Esophagus muscularis mucosa (tissue), 4 donors: ENCODE results near the gene VSIG10. TPM values are rescaled to one million over a fixed set of nuclear protein-coding genes. Genes with fewer than 3 reads are reported as not detected.

Experiments
- DNase-seq: peaks from one replicate; pipeline ENCODE4 v3.0.0-alpha.2; 2017; ENCODE audit errors: extremely low spot score
- H3K27ac ChIP-seq, 4 donors: fragments of 200-600 bp; sonication (generic); replicated peaks in 1 of 4; 1 replicate in 3 of 4; 2 replicates in 1 of 4; pipeline ENCODE4 v1.5.1; 2016 to 2019; ENCODE audit warnings: mild to moderate bottlenecking in 1 of 4
- H3K27me3 ChIP-seq, 4 donors: fragments of 200-600 bp; sonication (generic); one replicate each; pipeline versions ENCODE4 v1.5.1 to v1.6.0; 2016 to 2019
- H3K36me3 ChIP-seq, 4 donors: fragments of 200-600 bp; sonication (generic); one replicate each; pipeline ENCODE4 v1.5.1; 2016 to 2019
- H3K4me1 ChIP-seq, 4 donors: fragments of 200-600 bp; sonication (generic); one replicate each; pipeline ENCODE4 v1.5.1; 2016 to 2019
- H3K4me3 ChIP-seq, 4 donors: fragments of 200-600 bp; sonication (generic); 1 replicate in 2 of 4; 2 replicates in 2 of 4; pipeline ENCODE4 v1.5.1; 2016 to 2019; ENCODE audit warnings: mild to moderate bottlenecking in 4 of 4, moderate library complexity in 1 of 4
- H3K9me3 ChIP-seq, 4 donors: fragments of 200-600 bp; sonication (generic); 1 replicate in 3 of 4; 2 replicates in 1 of 4; pipeline ENCODE4 v1.5.1; 2016 to 2019
- EP300 ChIP-seq: sonication (generic); formaldehyde crosslinking; IDR thresholded peaks from one replicate; pipeline ENCODE4 v1.6.1; 2017; ENCODE audit warnings: antibody characterized with exemption
- POLR2A ChIP-seq: fragments of 450-650 bp; IDR thresholded peaks from one replicate; pipeline ENCODE4 v1.6.1; 2017; ENCODE audit warnings: antibody characterized with exemption, moderate library complexity, mild to moderate bottlenecking, low read depth
- POLR2AphosphoS5 ChIP-seq, 2 donors: sonication (generic); formaldehyde crosslinking; IDR thresholded peaks; one replicate each; pipeline ENCODE4 v1.6.1; 2017; ENCODE audit warnings: antibody characterized with exemption in 2 of 2
- WGBS: methylation state at CpG from one replicate; pipeline ENCODE4 v1.1.5; 2018; 5-methylcytosine and 5-hydroxymethylcytosine counted together
- intact Hi-C: fragments of 100-400 bp; cut with DNase I; formaldehyde crosslinking; loops from one replicate; pipeline ENCODE4 v1.15.1; 2023
- total RNA-seq, 4 donors: library from RNA; depleted of rRNA; stranded (reverse); fragments of >200 nt; gene quantifications; one replicate each; pipeline versions ENCODE4 v1.1.0 to v1.2.1, GENCODE V29; 2016
- TF ChIP-seq, protein P1 (sequence below), 3 experiments: fragments of 200-600 bp in 2 of 3; fragments of 450-650 bp in 1 of 3; sonication (generic) in 2 of 3; IDR thresholded peaks; one replicate each; pipeline ENCODE4 v1.5.1; 2017 to 2019; ENCODE audit warnings: antibody characterized with exemption in 3 of 3, mild to moderate bottlenecking in 2 of 3, moderate library complexity in 1 of 3

Gene VSIG10
- total RNA-seq, 4 donors from 2014 or later, result 14.1 to 71.7 (median 22.0) TPM

DNA sequence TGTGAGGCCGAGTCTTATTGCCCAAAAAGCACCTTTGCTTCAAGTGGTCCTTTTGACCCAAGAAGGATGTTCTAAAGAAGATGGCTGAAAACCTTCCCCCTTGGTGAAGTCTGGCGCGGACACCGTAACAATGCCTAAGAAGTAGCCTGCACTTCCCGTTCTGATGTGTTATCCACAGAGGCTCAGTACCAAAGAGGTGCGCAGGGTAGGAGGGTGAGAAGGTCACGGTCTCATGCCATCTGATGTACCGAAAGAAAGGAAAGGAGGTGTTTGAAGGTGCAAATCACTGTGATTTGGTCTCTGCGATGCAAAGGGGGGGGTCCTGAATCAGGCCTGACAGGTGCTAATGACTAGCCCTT, 42.0 kb upstream of the VSIG10 start:
- Histone ChIP-seq H3K9me3 (no peaks in the 10 kb centered on the region), H3K4me1 (peaks cover 5 to 13% (median 8%) of the 10 kb centered on the region in 4 donors), H3K4me3 (no peak overlapping the region), H3K27ac (no peak overlapping the region), H3K36me3 (peaks cover 38 to 95% (median 82%) of the 10 kb centered on the region in 4 donors), H3K27me3 (no peaks in the 10 kb centered on the region)
- DNase-seq, result no peak
- TF ChIP-seq, protein P1, sequence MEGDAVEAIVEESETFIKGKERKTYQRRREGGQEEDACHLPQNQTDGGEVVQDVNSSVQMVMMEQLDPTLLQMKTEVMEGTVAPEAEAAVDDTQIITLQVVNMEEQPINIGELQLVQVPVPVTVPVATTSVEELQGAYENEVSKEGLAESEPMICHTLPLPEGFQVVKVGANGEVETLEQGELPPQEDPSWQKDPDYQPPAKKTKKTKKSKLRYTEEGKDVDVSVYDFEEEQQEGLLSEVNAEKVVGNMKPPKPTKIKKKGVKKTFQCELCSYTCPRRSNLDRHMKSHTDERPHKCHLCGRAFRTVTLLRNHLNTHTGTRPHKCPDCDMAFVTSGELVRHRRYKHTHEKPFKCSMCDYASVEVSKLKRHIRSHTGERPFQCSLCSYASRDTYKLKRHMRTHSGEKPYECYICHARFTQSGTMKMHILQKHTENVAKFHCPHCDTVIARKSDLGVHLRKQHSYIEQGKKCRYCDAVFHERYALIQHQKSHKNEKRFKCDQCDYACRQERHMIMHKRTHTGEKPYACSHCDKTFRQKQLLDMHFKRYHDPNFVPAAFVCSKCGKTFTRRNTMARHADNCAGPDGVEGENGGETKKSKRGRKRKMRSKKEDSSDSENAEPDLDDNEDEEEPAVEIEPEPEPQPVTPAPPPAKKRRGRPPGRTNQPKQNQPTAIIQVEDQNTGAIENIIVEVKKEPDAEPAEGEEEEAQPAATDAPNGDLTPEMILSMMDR (IDR thresholded peaks at IDR 0.05), result no peak
- TF ChIP-seq EP300, result no peak
- no peak for TF ChIP-seq POLR2AphosphoS5 (IDR thresholded peaks at IDR 0.05)
- no peak for TF ChIP-seq POLR2A
- 89% methylated on average over 9 of the region's 9 CpGs for WGBS
- intact Hi-C loops, result no loop called here

DNA sequence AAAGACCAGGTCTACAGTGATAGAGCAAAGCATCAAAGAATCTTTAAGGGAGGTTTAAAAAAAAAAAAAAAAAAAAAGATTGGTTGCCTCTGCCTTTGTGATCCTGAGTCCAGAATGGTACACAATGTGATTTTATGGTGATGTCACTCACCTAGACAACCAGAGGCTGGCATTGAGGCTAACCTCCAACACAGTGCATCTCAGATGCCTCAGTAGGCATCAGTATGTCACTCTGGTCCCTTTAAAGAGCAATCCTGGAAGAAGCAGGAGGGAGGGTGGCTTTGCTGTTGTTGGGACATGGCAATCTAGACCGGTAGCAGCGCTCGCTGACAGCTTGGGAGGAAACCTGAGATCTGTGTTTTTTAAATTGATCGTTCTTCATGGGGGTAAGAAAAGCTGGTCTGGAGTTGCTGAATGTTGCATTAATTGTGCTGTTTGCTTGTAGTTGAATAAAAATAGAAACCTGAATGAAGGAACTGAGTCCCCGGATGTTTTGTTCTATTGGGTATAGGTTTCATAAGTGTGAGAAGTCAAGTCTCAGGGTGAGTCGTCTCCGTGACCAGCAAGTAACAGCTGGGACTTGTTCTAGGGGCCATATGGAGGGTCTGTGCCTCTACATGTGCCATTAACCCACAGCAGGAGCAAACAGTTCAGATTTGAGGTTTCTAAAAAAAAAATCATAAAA, 41.4 kb upstream of the VSIG10 start:
- DNase-seq, result no peak
- intact Hi-C loops, result no loop called here
- Histone ChIP-seq H3K4me1 (peaks cover 5 to 13% (median 6%) of the 10 kb centered on the region in 4 donors), H3K9me3 (no peaks in the 10 kb centered on the region), H3K36me3 (peaks cover 41 to 100% (median 85%) of the 10 kb centered on the region in 4 donors), H3K27me3 (no peaks in the 10 kb centered on the region), H3K27ac (no peak overlapping the region), H3K4me3 (no peak overlapping the region)
- TF ChIP-seq POLR2A, result no peak
- no peak for TF ChIP-seq EP300
- TF ChIP-seq POLR2AphosphoS5 (IDR thresholded peaks at IDR 0.05), result no peak
- TF ChIP-seq, protein P1 (IDR thresholded peaks at IDR 0.05), result no peak
- WGBS, result 90% methylated on average over 7 of the region's 7 CpGs

DNA sequence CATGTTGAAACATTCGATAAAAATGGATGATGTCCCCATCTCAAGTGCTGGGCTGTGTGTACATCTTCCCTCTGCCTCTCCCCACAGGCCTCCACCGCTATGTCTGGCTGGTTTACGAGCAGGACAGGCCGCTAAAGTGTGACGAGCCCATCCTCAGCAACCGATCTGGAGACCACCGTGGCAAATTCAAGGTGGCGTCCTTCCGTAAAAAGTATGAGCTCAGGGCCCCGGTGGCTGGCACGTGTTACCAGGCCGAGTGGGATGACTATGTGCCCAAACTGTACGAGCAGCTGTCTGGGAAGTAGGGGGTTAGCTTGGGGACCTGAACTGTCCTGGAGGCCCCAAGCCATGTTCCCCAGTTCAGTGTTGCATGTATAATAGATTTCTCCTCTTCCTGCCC, 40.7 kb upstream of the VSIG10 start:
- Histone ChIP-seq H3K27me3 (no peaks in the 10 kb centered on the region), H3K9me3 (no peaks in the 10 kb centered on the region), H3K4me1 (peaks cover 7 to 17% (median 11%) of the 10 kb centered on the region in 4 donors), H3K36me3 (peaks cover 49 to 100% (median 89%) of the 10 kb centered on the region in 4 donors), H3K4me3 (no peak overlapping the region), H3K27ac (no peak overlapping the region)
- intact Hi-C loops, result no loop called here
- WGBS, result 93% methylated on average over 13 of the region's 13 CpGs
- no peak for TF ChIP-seq POLR2AphosphoS5 (IDR thresholded peaks at IDR 0.05)
- no peak for TF ChIP-seq POLR2A
- TF ChIP-seq, protein P1 (IDR thresholded peaks at IDR 0.05), result no peak
- no peak for TF ChIP-seq EP300
- no peak for DNase-seq

DNA sequence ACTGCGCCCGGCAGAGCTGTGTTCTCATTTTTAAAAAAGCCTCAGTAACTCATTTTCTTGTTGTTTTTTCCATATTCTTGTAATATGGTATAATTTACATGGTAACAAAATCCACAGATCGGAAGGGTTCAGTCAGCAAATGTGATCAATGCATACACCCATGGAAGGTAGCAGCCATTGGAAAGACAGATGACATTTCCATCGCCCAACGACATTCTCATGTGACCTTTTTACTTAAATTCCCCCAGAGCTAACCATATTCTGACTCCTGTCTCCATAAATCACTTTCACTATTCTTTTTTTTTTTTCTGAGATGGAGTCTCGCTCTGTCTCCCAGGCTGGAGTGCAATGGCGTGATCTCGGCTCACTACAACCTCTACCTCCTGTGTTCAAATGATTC, 37.0 kb upstream of the VSIG10 start:
- intact Hi-C loops, result no loop called here
- no peak for DNase-seq
- WGBS, result 96% methylated on average over 8 of the region's 8 CpGs
- Histone ChIP-seq H3K36me3 (peaks cover 46 to 83% (median 77%) of the 10 kb centered on the region in 4 donors), H3K4me3 (no peak overlapping the region), H3K27ac (no peak overlapping the region), H3K4me1 (peaks cover 18 to 41% (median 39%) of the 10 kb centered on the region in 4 donors), H3K9me3 (no peaks in the 10 kb centered on the region), H3K27me3 (no peaks in the 10 kb centered on the region)
- TF ChIP-seq, protein P1 (IDR thresholded peaks at IDR 0.05), result no peak
- TF ChIP-seq POLR2A, result no peak
- TF ChIP-seq EP300, result no peak
- TF ChIP-seq POLR2AphosphoS5 (IDR thresholded peaks at IDR 0.05), result no peak
